ENCODE data around the gene GGA1. TPM values are rescaled to one million over a fixed set of nuclear protein-coding genes. Genes with fewer than 3 reads are reported as not detected.

Gene GGA1
- total and polyA plus RNA-seq, 9 of the 15 experiments (the other 6 are each of a cell fraction or from before 2014, with no cell fraction given): 1.5 to 69.5 (median 31.6) TPM

GRCh38 chr22:37568448-37569008 is 40.1 kb upstream of the GGA1 start (continued):
- TF ChIP-seq, protein P1, sequence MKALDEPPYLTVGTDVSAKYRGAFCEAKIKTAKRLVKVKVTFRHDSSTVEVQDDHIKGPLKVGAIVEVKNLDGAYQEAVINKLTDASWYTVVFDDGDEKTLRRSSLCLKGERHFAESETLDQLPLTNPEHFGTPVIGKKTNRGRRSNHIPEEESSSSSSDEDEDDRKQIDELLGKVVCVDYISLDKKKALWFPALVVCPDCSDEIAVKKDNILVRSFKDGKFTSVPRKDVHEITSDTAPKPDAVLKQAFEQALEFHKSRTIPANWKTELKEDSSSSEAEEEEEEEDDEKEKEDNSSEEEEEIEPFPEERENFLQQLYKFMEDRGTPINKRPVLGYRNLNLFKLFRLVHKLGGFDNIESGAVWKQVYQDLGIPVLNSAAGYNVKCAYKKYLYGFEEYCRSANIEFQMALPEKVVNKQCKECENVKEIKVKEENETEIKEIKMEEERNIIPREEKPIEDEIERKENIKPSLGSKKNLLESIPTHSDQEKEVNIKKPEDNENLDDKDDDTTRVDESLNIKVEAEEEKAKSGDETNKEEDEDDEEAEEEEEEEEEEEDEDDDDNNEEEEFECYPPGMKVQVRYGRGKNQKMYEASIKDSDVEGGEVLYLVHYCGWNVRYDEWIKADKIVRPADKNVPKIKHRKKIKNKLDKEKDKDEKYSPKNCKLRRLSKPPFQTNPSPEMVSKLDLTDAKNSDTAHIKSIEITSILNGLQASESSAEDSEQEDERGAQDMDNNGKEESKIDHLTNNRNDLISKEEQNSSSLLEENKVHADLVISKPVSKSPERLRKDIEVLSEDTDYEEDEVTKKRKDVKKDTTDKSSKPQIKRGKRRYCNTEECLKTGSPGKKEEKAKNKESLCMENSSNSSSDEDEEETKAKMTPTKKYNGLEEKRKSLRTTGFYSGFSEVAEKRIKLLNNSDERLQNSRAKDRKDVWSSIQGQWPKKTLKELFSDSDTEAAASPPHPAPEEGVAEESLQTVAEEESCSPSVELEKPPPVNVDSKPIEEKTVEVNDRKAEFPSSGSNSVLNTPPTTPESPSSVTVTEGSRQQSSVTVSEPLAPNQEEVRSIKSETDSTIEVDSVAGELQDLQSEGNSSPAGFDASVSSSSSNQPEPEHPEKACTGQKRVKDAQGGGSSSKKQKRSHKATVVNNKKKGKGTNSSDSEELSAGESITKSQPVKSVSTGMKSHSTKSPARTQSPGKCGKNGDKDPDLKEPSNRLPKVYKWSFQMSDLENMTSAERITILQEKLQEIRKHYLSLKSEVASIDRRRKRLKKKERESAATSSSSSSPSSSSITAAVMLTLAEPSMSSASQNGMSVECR (CRISPR knock-in tag; IDR thresholded peaks at IDR 0.05): no peak
- TF ChIP-seq RBFOX2 (IDR thresholded peaks at IDR 0.05; ENCODE audit: low read depth, low read length) (peak; percentile 69), RBM22 (IDR thresholded peaks at IDR 0.05; ENCODE audit: low read depth, low read length, poor library complexity, severe bottlenecking) (peak; percentile 1), POLR2A (conservative IDR thresholded peaks at IDR 0.05) (peak; percentile 14), KLF10 (CRISPR knock-in tag; IDR thresholded peaks at IDR 0.05) (no peak), NELFE (IDR thresholded peaks at IDR 0.05; ENCODE audit: insufficient read depth, insufficient read length) (no peak), C11orf30 (IDR thresholded peaks at IDR 0.05; ENCODE audit: low read depth) (no peak), SMARCC2 (IDR thresholded peaks at IDR 0.05; ENCODE audit: low read depth) (no peak), ZBTB33 (CRISPR knock-in tag; IDR thresholded peaks at IDR 0.05) (peak; percentile 40; the same call in 1 of the 2 replicates), ILF3 (IDR thresholded peaks at IDR 0.05; ENCODE audit: borderline replicate concordance) (no peak), SUPT5H (IDR thresholded peaks at IDR 0.05) (0 out of 2 replicates have a peak, but pooled peaks have one; percentile 13), MCM5 (IDR thresholded peaks at IDR 0.05; ENCODE audit: low read depth) (no peak), SAFB (IDR thresholded peaks at IDR 0.05; ENCODE audit: borderline replicate concordance, low read depth, low read length) (no peak)
- TF ChIP-seq, protein P2, sequence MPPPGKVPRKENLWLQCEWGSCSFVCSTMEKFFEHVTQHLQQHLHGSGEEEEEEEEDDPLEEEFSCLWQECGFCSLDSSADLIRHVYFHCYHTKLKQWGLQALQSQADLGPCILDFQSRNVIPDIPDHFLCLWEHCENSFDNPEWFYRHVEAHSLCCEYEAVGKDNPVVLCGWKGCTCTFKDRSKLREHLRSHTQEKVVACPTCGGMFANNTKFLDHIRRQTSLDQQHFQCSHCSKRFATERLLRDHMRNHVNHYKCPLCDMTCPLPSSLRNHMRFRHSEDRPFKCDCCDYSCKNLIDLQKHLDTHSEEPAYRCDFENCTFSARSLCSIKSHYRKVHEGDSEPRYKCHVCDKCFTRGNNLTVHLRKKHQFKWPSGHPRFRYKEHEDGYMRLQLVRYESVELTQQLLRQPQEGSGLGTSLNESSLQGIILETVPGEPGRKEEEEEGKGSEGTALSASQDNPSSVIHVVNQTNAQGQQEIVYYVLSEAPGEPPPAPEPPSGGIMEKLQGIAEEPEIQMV (tag; conservative IDR thresholded peaks at IDR 0.05; ENCODE audit: low read depth): no peak

All from K562 (cell line).